Cardiac muscle cell (in vitro differentiated cells and primary cell): ENCODE results near the gene GSTM3. TPM values are rescaled to one million over a fixed set of nuclear protein-coding genes. Genes with fewer than 3 reads are reported as not detected.

Experiments used
- DNase-seq, 2 donors: peaks; one replicate each; pipeline versions ENCODE4 v3.0.0 to v3.0.0-alpha.2; 2010 to 2017; ENCODE audit warnings: low read depth in 1 of 2, low spot score in 1 of 2
- H3K27ac ChIP-seq: fragments of 200-600 bp; sonication (generic); 2 replicates; pipeline ENCODE4 v1.5.1; 2016
- H3K27me3 ChIP-seq: fragments of 200-600 bp; sonication (generic); 2 replicates; pipeline ENCODE4 v1.6.0; 2016; ENCODE audit warnings: control low read depth
- H3K36me3 ChIP-seq: fragments of 200-600 bp; sonication (generic); 2 replicates; pipeline ENCODE4 v1.5.1; 2016; ENCODE audit warnings: control low read depth
- H3K4me1 ChIP-seq: fragments of 200-600 bp; sonication (generic); 2 replicates; pipeline ENCODE4 v1.8.1; 2017; ENCODE audit warnings: low read depth, mild to moderate bottlenecking, mixed run types
- H3K4me3 ChIP-seq: fragments of 200-600 bp; sonication (generic); 2 replicates; pipeline ENCODE4 v1.5.1; 2016; ENCODE audit warnings: mild to moderate bottlenecking
- H3K9me3 ChIP-seq: fragments of 200-600 bp; sonication (generic); 2 replicates; pipeline ENCODE4 v1.5.1; 2017; ENCODE audit warnings: low read depth, mild to moderate bottlenecking, control low read depth
- polyA plus RNA-seq: library from polyadenylated mRNA; unstranded; fragments of >200 nt; fragmentation: Nextera tagmentation; extraction: Ambion mirVana; gene quantifications from 2 replicates; pipeline ENCODE4 v1.2.1, GENCODE V29; 2016
- total RNA-seq: library from RNA; depleted of rRNA; stranded (reverse); fragments of >200 nt; gene quantifications from 2 replicates; pipeline ENCODE4 v1.2.3, GENCODE V29; 2016
- TF ChIP-seq, protein P1 (sequence below): IDR thresholded peaks from 2 replicates; pipeline ENCODE4 v1.5.1; 2012; ENCODE audit warnings: low read depth, mild to moderate bottlenecking, low read length

GSTM3 gene
- total RNA-seq (46.9 and 65.8 TPM in 2 replicates), polyA plus RNA-seq (139 and 167 TPM in 2 replicates)

DNA sequence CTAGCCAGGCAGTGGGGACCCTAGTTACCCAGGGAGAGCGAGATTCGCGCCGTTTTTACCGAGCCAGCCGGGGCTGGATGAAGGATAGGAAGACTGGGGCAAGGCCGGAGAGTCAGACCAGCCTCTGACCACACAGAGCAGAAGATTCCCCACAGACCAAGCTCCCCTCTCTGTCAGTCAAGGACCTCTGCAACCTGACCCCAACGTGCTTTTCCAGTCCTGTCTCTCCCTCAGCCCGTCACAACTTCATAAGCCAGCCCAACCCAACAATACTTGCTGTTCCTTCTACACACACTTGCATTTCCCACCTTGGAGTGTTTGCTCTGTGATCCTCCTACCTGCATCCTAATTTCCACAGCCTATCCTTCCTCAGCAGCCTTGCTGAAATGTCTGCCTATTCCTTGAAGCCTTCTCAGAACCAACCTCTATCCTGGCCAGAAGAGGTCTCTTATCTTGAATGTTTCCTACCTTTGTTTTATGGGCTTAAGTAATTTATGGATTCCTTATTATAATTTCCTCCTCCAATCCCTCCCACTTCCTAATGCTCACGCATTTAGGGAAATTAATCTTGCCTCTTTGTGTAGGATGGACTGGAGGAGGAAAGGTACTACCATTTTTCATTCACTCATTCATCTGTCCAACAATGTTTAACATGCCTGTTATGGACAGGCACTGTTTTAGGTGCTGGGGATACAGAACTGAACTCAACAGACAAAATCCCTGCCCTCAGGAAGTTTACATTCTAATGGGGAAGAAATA is at the start of gene GSTM3:
Gene GSTM3 (minus strand): TSS at position 424 of the 759 bp plus-strand sequence. CDS start 751 bp downstream, outside the sequence.
- H3K36me3 ChIP-seq: peaks cover 20% of the 10 kb centered on the region
- peak within 1 kb of the TSS; percentile 64 for H3K27ac ChIP-seq
- no peaks in the 10 kb centered on the region for H3K9me3 ChIP-seq
- DNase-seq: no peak
- H3K4me3 ChIP-seq: peak within 1 kb of the TSS; percentile 53
- TF ChIP-seq, protein P1, sequence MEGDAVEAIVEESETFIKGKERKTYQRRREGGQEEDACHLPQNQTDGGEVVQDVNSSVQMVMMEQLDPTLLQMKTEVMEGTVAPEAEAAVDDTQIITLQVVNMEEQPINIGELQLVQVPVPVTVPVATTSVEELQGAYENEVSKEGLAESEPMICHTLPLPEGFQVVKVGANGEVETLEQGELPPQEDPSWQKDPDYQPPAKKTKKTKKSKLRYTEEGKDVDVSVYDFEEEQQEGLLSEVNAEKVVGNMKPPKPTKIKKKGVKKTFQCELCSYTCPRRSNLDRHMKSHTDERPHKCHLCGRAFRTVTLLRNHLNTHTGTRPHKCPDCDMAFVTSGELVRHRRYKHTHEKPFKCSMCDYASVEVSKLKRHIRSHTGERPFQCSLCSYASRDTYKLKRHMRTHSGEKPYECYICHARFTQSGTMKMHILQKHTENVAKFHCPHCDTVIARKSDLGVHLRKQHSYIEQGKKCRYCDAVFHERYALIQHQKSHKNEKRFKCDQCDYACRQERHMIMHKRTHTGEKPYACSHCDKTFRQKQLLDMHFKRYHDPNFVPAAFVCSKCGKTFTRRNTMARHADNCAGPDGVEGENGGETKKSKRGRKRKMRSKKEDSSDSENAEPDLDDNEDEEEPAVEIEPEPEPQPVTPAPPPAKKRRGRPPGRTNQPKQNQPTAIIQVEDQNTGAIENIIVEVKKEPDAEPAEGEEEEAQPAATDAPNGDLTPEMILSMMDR: no peak
- peaks cover 5% of the 10 kb centered on the region for H3K4me1 ChIP-seq
- H3K27me3 ChIP-seq: no peaks in the 10 kb centered on the region

DNA sequence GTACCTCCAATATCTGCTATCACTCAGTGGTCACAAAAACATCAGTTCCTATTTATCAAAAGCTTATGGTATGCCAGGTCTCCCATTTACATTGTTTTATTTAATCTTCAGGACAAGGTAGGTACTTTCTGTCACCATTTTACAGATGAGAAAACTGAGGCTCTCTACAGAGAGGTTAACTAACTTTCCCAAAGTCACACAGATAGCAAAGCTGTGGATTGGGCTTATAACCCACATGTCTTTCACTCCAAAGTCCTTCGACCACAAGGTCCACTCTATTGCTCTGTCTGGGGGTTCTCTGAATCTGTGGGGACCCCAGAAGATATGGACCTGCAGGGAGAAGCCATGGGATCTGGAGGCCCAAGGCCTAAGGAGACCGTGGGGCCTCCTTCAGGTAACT is 49.5 kb upstream of the GSTM3 start:
- Histone ChIP-seq H3K9me3 (no peaks in the 10 kb centered on the region), H3K27ac (peak overlapping the region; percentile 66), H3K4me1 (peaks cover 60% of the 10 kb centered on the region), H3K4me3 (no peak overlapping the region), H3K36me3 (no peaks in the 10 kb centered on the region), H3K27me3 (no peaks in the 10 kb centered on the region)
- TF ChIP-seq, protein P1: no peak
- DNase-seq: no peak

DNA sequence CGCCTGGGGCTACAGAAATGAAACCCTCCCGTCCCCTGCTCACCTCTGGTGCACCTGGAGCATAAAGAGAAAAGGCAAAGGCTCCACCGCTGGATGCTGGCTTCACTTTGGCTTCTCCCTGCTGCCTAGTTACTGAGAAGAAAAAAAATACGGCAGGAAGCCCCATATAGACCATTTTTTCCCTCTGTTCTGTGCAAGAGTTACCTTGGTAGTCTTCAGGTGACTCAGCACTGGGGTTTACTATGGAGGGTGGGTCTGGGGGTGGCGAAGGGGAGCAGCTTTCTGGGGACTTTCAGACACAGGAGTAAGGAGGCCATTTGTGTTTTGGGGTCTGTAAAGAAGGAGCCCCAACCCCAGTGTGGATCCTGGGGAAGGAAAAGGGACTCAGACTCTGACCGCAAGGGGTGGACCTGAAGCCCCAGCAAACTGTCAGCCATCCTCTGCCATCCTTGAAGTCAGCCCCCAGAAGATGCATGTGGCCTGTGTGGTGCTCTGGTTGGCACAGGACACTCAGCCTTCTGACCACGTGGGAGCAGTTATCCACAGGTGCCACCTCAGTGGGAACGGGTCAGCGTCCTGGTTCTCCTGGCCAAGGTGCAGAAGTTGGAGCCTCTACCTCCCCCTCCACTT is 48.8 kb upstream of the GSTM3 start:
- Histone ChIP-seq H3K27ac (peak overlapping the region; percentile 60), H3K27me3 (no peaks in the 10 kb centered on the region), H3K9me3 (no peaks in the 10 kb centered on the region), H3K4me1 (peaks cover 60% of the 10 kb centered on the region), H3K4me3 (no peak overlapping the region), H3K36me3 (no peaks in the 10 kb centered on the region)
- TF ChIP-seq, protein P1: no peak
- DNase-seq: no peak

DNA sequence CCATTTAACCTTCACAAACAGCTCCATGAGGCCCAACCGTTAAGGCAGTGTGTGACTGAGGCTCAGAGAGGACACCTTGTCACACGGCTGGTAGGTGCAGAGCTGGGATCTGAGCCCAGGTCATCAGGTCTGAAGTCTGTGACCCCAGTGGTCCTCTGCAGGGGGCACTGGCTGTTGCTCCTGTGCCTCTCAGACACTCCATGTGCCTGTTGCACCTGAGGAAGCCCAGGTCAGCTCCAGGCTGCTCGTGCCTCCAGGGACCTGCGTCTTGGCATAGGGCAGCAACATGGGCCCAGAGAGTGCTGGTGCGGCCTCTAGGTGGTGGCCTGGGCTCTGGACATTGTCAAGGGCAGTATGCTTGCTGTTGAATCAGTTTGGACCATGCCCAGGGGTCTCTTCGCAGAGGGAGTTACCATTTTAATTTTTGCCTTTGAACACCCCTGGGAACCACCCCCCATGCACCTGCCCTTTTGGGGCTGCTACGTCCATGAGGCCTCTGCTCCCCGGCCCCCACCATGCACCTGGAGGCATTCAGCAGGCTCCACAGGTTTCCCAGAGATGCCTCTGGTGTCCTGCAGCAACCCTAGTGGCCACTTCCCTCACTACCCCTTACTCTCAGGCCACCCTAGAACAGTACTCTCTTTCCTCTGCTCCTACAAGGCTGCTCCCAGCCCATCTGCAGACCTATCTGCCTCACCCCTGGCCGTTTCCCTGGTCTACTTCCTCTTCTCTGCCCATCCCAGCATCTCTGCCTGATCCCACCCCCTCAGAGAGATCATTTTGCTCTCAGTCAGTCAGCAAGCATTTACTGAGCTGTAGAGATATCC is 48.1 kb upstream of the GSTM3 start:
- no peaks in the 10 kb centered on the region for H3K36me3 ChIP-seq
- H3K27me3 ChIP-seq: no peaks in the 10 kb centered on the region
- TF ChIP-seq, protein P1: peak; percentile 50
- peak in 1 of 2 donors; percentile 57 for DNase-seq
- no peak overlapping the region for H3K4me3 ChIP-seq
- H3K9me3 ChIP-seq: no peaks in the 10 kb centered on the region
- peaks cover 60% of the 10 kb centered on the region for H3K4me1 ChIP-seq
- peak overlapping the region; percentile 73 for H3K27ac ChIP-seq

DNA sequence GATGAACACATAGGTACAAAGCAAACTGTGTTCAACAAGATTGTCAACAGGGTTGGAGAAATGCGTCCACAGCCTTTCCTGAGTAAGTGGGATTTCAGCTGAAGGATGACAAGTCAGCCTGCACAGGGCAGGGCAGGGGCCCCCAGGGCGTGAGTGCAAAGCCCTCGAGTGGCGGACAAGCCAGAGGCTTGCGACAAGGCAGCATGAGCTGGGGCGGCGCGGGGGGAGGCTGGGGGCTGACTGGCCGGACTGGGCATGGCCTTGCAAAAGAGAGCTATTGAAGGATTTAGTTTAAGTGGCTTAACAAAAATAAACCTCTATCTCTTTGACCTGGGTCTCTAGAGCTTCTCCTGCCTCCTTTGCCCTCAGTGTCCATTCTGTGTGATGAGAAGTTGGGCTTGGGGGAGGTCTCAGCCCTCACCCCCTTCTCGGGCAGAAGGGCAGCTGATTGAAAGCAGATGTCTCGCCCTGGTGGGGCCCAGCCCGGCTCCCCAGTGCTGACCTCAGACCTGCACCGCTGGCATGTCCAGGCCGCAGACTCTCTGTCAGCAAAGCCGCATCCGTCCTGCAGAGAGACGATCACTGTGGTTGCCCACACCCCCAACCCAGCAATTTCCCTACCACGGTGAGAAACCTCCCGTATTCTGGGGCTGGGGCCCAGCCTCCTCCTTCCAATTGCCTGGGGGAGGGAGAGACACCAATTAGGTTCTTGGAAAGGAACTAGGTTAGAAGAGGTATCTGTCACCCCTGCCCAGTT is 47.2 kb upstream of the GSTM3 start:
- TF ChIP-seq, protein P1: no peak
- DNase-seq: peak in 1 of 2 donors; percentile 77
- Histone ChIP-seq H3K27ac (peak overlapping the region; percentile 73), H3K4me1 (peaks cover 65% of the 10 kb centered on the region), H3K9me3 (no peaks in the 10 kb centered on the region), H3K4me3 (no peak overlapping the region), H3K27me3 (no peaks in the 10 kb centered on the region), H3K36me3 (no peaks in the 10 kb centered on the region)
